ENCODE results near the gene FHAD1. TPM values are rescaled to one million over a fixed set of nuclear protein-coding genes. Genes with fewer than 3 reads are reported as not detected.
A peak's percentile ranks its signal among the peaks of the same experiment; 100 is the strongest.

FHAD1 gene
- total and polyA plus RNA-seq, 10 of the 15 experiments (the other 5 are each of a cell fraction or from before 2014, with no cell fraction given): 0.09 to 1.0 (median 0.32) TPM; not detected in 2

DNA sequence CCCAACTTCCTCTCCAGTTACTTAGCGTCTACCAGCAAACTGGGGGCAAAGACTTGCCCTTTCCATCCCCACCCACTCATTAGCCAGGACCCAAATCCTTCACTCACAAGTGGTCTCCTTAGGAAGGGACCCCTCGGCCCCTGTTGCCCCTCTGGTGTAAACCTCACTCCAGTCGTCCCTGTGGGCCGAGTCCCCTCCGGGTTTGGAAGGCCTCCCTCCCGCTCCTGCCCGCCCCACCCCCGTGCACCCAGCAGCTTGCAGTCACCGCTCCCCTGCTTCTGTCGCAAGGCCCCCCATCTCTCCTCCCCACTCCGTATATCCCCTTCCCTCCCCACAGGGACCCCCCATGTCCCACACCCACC lies 163.8 kb downstream of the FHAD1 start:
- in situ Hi-C loops (cut with MboI) (no loop called here), intact Hi-C loops (cut with micrococcal nuclease; ENCODE audit: unreplicated experiment) (no loop called here)
- H3K9ac ChIP-seq (ENCODE audit: control insufficient read depth, insufficient read depth, low read length): peak overlapping the region; percentile 83
- H3K4me2 ChIP-seq (ENCODE audit: control insufficient read depth, insufficient read depth): peak overlapping the region; percentile 97
- no peak for TF ChIP-seq HCFC1 (IDR thresholded peaks at IDR 0.05; ENCODE audit: low read length)
- TF ChIP-seq, protein P1, sequence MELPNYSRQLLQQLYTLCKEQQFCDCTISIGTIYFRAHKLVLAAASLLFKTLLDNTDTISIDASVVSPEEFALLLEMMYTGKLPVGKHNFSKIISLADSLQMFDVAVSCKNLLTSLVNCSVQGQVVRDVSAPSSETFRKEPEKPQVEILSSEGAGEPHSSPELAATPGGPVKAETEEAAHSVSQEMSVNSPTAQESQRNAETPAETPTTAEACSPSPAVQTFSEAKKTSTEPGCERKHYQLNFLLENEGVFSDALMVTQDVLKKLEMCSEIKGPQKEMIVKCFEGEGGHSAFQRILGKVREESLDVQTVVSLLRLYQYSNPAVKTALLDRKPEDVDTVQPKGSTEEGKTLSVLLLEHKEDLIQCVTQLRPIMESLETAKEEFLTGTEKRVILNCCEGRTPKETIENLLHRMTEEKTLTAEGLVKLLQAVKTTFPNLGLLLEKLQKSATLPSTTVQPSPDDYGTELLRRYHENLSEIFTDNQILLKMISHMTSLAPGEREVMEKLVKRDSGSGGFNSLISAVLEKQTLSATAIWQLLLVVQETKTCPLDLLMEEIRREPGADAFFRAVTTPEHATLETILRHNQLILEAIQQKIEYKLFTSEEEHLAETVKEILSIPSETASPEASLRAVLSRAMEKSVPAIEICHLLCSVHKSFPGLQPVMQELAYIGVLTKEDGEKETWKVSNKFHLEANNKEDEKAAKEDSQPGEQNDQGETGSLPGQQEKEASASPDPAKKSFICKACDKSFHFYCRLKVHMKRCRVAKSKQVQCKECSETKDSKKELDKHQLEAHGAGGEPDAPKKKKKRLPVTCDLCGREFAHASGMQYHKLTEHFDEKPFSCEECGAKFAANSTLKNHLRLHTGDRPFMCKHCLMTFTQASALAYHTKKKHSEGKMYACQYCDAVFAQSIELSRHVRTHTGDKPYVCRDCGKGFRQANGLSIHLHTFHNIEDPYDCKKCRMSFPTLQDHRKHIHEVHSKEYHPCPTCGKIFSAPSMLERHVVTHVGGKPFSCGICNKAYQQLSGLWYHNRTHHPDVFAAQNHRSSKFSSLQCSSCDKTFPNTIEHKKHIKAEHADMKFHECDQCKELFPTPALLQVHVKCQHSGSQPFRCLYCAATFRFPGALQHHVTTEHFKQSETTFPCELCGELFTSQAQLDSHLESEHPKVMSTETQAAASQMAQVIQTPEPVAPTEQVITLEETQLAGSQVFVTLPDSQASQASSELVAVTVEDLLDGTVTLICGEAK (IDR thresholded peaks at IDR 0.05; ENCODE audit: borderline replicate concordance): no peak
- no peak for TF ChIP-seq HDGF (IDR thresholded peaks at IDR 0.05)
- 0 out of 3 replicates have a peak, but pooled peaks of 1 of the 2 experiments have one; percentile 14 for TF ChIP-seq EGR1 (IDR thresholded peaks at IDR 0.05; ENCODE audit: borderline replicate concordance in 1 of 2, low read depth in 2 of 2, low read length in 2 of 2)
- RAD21 ChIA-PET (ENCODE audit: unreplicated experiment): interaction anchor here (0.9 to 1.4 kb wide), 3 partner anchors 20 to 114 kb away, joined by 3 to 9 read pairs (median 4); no protein-coding TSS in a partner anchor
- no peak overlapping the region; the same call in 1 of the 2 replicates for H2AFZ ChIP-seq (ENCODE audit: control insufficient read depth, low read depth, low read length)
- H3K4me1 ChIP-seq (ENCODE audit: control insufficient read depth, insufficient read depth, low read length): peaks cover 29% of the 10 kb centered on the region
- no peaks in the 10 kb centered on the region for H3K9me3 ChIP-seq (replicated peaks; ENCODE audit: control insufficient read depth, insufficient read depth, low read length)
- peak overlapping the region; percentile 97 for H3K4me3 ChIP-seq
- SMC1A ChIA-PET (ENCODE audit: uncharacterized antibody, unreplicated experiment): interaction anchor here (1.2 kb wide), 1 partner anchor 283 kb away, joined by 3 read pairs; no protein-coding TSS in a partner anchor
- no peak for FAIRE-seq
- H3K36me3 ChIP-seq (ENCODE audit: control insufficient read depth in 2 of 2, insufficient read depth in 2 of 2, low read length in 1 of 2): peaks cover 0 to 2% of the 10 kb centered on the region in 2 experiments; a peak in 1 of 4 replicates
- CTCF ChIA-PET: no interaction called here
- no TSS peak for BruUV-seq (replicated peaks)
- DNase-seq (ENCODE audit: low read depth, low spot score): no peak
- no peaks in the 10 kb centered on the region for H4K20me1 ChIP-seq (ENCODE audit: control insufficient read depth, insufficient read depth)
- peaks cover 0 to 3% of the 10 kb centered on the region in 2 experiments; a peak in 1 of 4 replicates for H3K27me3 ChIP-seq (replicated peaks in 1 of 2; ENCODE audit: control insufficient read depth in 2 of 2, insufficient read depth in 2 of 2, low read length in 1 of 2)
- WGBS (ENCODE audit: insufficient coverage, insufficient replicate concordance, low lambda C conversion rate, missing lambda C conversion rate): 0% methylated on average over 4 of the region's 11 CpGs
- POLR2A ChIA-PET: interaction anchor here (0.6 to 1.7 kb wide), 4 partner anchors 8 to 494 kb away, joined by 4 to 6 read pairs (median 4); no protein-coding TSS in a partner anchor
- 0 out of 3 replicates have a peak, but pooled peaks have one; percentile 2 for ATAC-seq
- peak overlapping the region; percentile 75 for H3K27ac ChIP-seq (ENCODE audit: control insufficient read depth, insufficient read depth)
- H3K79me2 ChIP-seq (ENCODE audit: control insufficient read depth, insufficient read depth, low read length): peaks cover 55% of the 10 kb centered on the region
